Superior temporal gyrus (tissue), 1 donor: Measurements from ENCODE around the gene GUCY1A2.

Experiments used
- DNase-seq: peaks from one replicate; pipeline ENCODE4 v3.0.0-alpha.2; 2016; ENCODE audit errors: extremely low spot score

Gene GUCY1A2

DNA sequence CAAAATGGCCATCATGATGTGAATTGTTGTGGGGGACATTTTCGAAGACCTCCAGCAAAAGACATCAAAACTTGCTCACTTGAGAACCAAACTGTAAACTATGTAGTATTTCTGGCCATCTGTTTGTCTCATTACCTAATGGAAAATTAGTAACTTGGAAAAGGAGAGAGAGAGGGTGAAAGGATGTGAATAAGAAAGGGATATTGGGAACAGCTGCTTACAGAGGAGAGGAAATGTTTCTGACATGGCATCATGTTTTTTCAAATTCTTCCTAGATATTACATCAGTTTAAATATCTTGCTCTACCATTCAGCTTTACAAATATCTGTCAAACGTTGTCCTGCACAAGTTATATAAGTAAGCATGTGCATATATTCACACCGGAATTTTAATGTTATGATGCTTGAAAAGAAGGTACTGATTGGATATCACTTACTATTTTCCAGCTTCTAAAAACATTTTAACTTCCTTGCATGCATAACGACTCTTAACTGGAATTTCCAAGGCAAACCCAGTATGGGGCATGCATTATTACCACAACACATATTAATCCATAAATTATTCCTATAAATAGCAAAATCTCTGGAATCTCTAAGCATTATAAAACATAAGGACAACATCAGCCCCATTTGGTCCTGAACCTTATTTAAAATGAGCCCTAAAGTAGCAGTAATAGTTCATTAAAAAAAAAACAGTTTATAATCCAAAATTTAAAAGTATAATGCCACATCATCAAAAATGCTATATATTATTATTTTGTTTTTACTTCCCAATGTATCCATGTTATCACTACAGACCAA, 20.0 kb downstream of the GUCY1A2 start:
- DNase-seq, result no peak

DNA sequence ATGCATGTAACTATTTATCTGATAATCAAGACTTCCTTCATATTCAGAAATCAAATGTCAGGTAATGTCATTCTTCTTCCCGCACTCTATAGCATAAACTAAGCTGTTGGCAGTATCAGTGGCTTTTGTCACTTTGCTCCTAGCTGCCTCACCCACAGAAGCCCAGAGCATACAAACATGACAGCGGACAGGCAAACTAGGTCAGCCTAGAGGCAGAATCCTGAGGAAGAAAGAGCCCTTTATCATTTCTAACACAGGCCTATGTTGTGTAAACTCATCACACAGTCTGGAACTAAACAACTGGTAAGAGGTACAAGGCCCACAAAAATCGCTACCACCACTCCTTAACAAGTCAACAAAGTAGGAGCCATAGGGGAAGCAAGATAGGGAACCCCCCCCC, 21.0 kb downstream of the GUCY1A2 start:
- DNase-seq, result no peak

DNA sequence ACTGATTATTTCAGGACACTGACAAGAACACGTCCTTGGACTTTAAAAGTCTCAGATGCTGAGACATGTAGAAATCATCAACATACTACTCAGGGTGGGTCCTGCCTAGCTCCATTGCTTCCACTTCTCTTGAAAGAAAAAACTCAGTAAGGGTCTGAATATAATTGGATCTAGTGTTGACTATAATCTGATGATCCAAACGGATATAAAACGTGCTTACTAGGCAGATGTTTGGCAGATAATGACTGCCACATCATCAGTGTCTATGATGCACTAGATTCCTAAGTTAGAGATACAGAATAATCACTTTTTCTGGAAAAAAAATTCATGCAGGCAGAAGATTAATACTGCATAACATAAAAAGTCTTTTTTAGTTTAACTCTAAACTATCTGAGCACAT, 21.6 kb downstream of the GUCY1A2 start:
- no peak for DNase-seq

DNA sequence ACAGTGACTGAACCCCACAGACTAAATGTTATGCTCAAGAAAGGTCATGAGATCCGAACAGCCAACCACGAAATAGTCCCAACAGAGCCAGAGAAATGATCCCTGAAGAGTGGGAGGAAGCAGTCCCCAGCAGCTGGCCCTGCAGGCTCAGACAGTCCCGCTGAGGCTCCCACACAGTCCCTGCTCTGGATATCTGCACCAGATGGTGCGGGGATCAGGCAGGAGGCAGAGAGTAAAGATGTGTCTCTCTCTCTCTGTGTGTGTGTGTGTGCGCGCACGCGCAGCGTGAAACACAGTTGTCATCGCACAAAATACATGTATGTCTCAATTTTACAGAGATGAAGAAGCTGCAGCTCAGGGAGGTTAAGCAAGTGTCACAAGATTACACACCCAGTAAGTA, 27.9 kb downstream of the GUCY1A2 start:
- DNase-seq, result no peak

DNA sequence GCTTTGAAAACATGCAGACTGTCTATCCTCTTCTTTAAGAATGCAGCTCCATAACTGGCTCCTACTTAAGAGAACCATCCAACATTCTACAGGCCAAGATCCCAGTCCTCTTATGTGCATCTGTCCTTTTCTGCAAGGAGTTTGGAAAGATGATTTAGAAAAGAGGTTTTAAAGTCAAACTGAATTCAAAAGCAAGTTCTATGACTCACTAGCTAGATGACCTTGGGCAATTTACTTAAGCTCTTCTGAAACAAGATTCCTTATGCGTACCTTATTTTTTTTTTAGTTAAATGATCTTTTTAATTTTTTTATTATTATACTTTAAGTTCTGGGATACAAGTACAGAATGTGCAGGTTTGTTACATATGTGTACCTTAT, 29.2 kb downstream of the GUCY1A2 start:
- DNase-seq, result no peak

DNA sequence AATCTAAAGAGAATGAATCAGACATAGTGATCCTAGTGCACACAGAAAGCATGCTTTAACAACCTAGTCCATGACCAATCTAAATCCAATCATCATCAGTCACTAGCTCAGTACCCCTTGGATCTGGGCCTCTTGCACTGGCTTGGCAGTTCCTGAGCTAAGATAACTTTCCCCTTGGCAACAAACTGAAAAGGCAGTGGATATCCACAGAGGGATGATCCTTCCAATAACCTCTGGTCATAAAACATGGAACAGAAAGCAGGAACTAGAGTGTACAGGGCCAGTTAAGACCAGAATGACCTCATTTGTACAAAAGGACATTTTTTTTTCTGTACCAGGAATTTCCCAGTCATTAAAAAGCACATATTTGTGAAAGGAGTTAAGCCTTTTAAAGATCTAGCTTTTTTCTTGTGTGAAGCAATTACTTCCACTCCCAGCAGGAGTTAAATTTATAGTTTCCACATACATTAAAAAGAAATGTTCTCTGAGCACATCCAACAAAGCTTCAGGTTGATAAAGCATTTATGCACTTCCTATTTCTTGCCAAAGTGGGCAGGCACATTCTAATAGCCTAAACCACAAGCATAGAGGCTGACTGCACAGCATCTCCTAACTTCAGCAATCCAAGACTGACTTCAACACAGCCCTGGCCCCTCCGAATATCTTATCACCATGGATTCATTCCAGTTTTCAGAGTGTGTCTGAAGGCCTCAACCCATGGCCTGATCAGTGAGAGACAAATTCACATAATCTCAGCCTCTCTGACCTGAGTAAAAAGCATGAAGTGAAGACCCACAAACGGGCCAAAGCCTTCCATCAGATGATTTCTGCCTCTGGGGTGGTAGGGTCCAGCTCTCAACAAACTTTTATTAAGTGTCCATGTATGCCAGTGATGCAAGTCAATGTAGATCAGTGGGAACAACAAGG, 29.9 kb downstream of the GUCY1A2 start:
- no peak for DNase-seq

DNA sequence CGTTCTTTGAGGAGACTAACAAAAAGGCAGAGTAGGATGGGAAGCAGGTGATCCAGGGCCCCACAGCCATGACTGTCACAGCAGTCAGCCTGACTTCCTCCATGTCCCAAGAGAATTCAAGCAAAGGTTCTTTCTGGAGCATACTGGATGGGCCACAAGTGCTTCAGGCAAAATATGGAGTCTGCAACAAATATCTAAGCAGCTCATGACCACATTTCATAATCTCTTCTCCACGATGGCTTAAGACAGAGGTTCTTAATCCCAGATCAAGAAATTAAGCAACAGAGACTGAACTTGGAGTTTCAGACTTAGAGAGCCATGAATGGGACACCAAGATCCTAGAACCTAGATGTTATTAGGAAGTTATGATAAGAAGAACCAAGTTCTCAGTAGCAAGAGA, 31.6 kb downstream of the GUCY1A2 start:
- no peak for DNase-seq

DNA sequence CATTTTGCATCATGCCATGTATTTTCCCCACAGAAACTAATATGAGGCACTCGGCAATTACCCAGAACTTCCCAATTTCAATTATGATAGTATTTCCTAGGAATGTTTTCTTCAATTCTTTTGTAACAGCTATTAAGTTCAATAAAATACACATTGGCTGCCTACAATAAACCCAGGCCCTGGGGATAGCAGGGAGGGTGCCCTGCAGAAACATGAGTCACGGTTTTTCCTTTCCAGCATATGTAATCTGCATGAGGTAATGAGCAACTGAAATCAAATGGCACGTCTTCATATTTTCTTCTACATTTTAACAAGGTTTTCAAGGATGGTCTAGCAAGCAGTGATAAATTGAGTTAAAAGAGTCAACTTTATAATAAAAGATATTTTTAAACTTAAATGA, 32.0 kb downstream of the GUCY1A2 start:
- no peak for DNase-seq

DNA sequence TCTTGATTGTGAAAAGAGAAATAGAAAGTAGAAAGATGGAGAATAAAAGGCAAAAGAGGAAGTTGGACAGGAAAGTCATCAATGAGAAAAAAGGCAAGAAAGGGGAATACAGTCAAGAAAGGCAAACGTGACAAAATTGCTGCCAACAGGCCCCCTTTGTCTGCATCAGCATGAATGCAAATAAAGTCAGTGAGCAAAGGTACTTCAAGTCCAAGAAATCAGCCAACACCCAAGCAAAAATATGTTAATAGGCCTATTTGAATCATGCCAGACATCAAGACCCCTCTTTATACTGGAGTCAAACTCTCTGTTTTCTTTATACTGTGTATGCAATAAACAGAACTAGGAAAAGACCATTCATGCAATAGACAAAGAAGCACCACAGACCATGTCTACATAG, 34.3 kb downstream of the GUCY1A2 start:
- peak; percentile 16 for DNase-seq

DNA sequence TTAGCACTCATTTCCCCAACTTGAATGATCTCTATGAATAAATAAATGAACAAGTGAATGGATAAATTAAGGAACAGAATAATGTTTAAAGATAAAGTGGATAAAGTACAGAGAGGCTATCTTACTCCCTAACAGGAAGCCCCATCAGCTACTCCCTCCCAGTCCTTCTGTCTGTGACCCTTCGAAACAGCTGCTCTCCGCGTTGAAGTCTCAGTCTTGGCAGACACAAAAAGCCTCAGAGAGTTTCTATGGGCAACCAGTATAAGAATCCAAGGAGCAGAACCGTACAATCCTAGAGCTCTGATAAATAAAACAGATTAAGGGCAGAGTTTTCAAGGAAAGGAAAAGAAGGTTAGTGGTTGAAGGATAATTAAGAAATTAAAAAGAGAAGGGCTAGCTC, 35.0 kb downstream of the GUCY1A2 start:
- no peak for DNase-seq

DNA sequence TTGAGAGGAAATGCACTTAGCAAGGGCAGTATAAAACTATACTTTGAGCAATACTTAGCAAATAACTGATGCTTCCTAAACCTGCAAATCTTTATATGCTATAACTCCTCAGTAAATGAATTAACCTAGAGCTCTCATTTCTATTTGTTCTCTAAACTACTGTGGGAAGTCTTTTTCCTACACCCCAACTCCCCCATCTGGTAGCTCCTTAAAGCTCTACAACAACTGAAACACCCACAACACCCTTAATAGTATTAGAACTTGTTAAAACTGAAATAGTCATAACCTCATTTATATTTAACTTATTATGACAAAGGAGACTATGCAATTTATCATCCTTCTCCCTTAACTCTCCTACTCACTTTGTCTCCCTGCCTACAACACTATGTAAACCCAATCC, 43.4 kb downstream of the GUCY1A2 start:
- DNase-seq, result no peak

DNA sequence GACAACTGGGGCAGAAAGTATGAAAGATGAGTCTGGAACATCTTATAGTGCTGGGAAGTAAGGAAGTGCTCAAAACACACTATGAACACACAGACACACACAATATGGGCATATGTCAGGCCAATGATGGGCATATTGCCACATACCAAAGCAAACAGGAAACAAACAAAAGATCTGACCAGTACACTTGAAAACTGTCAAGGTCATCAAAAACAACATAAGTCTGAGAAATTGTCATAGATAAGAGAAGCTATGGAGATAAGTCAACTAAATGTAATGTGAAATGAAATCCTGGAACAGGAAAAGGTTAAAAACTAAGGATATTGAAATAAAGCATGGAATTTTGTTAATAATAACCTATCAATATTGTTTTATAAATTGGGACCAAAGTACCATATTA, 46.4 kb downstream of the GUCY1A2 start:
- DNase-seq, result no peak

DNA sequence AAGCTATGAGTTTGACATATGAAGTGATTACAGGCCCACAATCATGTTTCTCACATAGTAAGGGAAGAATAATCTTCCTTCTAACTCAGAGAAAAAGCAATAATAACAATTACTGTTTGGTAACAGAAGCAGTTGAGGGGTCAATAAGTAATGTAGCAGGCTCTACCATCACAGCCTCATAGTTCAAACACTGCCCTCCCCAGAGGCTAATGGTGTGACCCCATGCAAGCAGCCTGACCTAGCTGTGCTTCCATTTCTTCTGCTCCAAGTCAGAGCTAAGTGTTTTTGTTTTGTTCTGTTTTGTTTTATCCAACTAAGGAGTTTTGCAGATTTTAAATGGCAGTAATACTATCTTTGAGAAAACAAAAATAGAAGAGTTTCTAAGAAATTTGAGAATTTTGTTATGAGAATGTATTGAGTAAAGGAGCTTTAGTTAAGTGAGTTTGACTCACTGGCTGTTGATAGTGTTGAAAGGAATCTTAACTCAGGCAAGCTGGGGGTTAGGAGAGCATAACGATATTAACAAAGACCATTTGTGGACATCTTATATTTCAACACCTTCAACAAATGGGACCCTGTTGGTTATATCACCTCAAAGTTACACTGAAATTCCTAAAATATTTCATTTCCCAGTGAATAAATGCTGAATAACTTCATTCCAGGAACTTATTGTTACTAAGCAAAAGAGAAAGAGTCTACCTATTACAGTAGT, 48.5 kb downstream of the GUCY1A2 start:
- DNase-seq, result no peak

DNA sequence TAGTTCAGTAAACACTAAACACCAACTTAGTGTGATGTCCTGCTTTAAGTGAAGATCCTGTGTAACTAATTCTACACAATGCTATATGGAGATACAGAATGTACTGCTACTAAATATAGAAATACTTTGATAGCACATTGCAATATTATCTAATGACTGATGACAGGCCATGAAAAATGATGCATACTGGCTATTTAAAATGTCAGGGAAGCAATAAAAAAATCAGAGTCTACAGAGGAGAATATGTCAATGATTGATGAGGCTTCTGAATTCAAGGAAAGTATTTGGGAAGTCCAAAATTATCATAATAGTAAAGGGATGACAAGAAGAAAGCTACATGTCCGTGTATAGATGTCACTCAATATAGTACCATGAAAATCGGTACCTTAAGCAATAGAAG, 55.3 kb downstream of the GUCY1A2 start:
- no peak for DNase-seq

DNA sequence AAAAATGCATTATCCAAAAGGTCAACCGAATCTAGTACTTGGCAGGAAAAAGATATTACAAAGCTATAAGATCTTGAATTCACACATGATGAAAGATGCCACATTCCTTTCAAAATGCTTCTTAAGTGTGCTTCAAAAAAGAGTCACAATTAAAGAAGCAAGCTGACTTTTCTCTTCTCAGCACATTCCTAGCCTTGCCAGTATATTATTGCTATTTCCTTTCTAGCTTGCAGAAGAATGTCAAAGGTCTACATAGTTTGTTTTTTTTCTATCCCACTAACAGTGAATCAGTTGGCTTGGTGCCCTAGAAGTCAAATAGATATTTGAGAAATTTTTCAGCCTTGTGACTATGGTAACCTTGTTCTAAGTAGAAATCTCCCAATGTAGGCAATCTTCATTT, 56.8 kb downstream of the GUCY1A2 start:
- DNase-seq, result no peak

DNA sequence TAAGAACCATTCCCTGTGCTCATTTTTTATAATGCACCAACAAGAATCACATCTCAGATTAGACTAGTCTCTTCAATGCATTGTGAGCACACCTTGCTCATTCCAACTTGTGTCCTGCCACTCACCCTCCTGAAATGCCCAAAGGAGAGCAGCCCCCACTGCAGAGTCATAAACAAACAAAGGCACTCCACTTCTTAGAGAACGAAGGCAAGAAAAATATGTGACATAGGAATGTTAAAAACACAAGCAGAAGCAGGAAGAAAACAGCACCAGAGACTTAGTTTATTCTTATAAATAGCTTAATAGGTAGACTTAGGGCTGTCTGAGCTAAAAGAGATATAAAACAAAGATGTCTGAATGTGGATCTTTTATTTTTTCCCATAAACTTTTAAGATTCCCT, 57.2 kb downstream of the GUCY1A2 start:
- no peak for DNase-seq

DNA sequence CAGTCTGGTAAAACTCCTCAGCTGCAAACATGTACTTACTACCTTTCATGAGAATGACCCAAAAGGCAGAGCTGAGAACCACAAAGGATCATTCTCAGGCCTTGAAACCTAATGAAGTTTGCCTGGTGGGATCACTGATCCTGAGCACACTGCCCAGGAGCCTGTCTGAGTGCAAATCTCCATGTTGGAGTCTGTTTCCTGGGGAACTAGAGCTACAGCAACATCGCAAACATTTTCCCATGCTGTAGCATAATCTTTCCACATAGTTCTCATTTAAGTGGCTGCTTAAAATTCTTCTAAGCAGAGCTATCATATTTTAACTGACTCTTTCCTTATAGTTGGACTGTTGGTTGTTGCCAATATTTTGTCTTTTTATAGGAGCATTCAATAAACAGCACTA, 58.5 kb downstream of the GUCY1A2 start:
- DNase-seq, result no peak

DNA sequence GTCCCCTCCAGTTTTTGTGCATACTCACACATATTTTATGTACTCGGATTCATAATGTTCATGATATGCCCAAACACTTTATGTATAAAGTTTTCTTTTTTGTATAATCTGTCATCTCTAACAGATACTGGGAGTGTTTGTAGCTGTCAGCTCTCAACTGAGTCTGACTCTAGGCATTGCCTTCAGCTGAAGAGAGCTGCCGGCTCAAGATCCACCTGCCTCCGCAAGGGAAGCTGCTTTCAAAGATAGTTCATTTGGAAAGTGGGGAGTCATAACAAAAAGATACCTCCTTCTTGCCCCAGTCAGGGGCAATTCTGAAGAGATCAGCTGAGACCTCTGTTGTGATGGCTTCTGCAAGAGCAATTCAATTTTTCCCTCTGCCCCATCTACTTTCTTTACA, 58.9 kb downstream of the GUCY1A2 start:
- DNase-seq, result no peak

DNA sequence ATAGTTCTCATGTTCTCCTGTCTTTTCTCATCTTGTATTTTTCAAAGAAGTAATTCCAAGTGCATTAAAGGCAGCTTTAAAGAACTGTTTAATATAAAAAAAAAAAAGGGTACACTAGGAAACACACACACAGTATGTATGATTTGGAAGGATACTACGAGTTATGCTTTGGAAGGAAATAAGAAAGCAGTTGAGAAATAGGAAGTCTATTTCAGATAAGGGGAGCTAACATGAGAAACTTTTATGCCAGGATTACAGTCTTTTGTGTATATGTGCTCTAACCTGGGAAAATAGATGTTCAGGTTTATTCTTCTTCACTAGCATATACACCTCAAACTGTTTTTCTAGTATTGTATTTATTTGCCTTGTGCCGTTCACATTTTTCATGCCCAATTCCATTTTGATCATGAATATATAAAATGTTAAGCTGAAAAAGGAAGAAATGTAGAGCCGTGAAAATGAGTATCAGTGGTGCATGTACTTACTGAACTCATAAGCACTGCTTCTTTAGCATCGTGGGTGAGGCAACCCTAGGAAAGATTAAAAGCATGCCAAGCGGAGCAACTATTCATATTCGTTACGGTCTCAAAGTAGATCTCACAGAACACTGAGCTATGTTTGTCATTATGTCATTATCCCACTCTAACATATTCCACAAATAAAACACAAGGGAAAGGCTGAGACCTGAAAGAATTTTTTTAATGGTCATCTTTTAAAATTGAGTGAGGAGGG, 59.6 kb downstream of the GUCY1A2 start:
- DNase-seq, result no peak

DNA sequence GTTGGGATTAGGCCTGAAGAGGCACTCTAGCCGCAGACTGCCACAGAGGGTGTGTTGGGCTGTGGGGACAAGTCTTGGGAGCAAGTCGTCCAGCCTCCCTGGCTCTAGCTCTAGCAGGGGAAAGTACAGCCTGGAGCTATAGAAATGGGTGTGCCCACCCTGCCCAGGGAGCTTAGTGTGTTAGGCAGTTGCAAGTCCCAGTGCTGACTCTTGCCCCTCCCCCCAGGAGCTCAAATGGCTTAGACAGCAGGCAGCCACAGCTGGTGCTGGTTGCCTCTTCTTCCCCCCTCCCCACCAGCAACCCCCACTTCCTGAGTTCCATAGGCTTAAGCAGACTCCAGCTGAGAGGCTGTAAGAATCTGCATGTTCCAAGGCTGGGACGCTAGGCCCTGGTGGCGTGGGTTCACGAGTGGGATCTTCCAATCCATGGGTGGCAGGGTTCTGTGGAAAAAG, 61.2 kb downstream of the GUCY1A2 start:
- DNase-seq, result no peak

DNA sequence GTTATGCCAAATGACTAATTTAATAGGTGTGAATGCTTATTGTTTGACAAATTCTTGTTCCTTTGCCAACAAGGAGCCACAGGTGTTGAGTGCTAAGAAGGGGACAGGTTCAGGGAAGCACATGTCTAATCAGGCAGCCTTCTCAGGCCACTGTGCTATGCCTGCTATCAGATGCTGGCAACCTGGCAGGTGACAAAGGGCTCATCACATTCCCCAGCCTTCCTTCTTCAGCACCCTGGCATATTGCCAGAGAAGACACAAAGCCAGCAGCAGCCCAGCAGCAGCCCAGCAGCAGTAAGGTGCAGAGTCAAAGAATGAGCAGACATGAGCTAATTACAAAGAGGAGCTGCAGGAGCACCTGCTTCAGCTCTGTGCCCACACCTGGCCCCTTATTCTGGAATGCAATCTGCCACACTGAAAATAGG, 68.2 kb downstream of the GUCY1A2 start:
- no peak for DNase-seq

DNA sequence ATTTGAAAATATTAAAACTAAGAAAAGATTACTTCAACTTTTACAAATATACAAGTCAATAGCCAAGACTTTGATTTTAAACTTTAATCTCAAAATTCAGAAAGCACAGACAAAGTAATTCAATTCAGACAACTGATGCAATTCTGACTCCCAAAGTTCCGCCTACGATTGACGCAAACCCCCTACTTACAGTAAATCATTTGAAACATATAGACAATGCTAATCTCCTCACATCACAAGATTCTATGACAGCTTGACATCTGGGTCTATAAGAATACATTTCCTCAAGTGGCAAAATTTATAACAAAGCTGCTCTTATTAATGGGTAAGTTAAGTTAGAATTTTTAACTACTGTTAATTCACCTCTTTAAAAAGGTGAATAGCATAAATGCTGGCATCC, 75.2 kb downstream of the GUCY1A2 start:
- no peak for DNase-seq
